ENCODE measurements around the gene MYL10. TPM values are rescaled to one million over a fixed set of nuclear protein-coding genes. Genes with fewer than 3 reads are reported as not detected.
"Not testable (repeated sequence)": the region's sequence is repeated elsewhere in the genome, so short reads cannot be mapped to it uniquely, and the experiment has no call there.

Gene MYL10
- total and polyA plus RNA-seq, 2 of the 13 experiments (the other 11 are each of a cell fraction or from before 2014, with no cell fraction given) = not detected

GRCh38 chr7:101639127-101639526 is 10.0 kb upstream of the MYL10 start:
- H2AFZ ChIP-seq (ENCODE audit: low read length); H3K27me3 ChIP-seq (ENCODE audit: control insufficient read depth in 1 of 2, insufficient read depth in 2 of 2, low read length in 2 of 2); POLR2A ChIA-PET; in situ Hi-C loops (cut with HindIII; ENCODE audit: extremely low pct_ligation_motif_present, low pct_unique_long_range_greater_than_20kb); H3K9me3 ChIP-seq (ENCODE audit: low read length); H3K36me3 ChIP-seq (replicated peaks in 1 of 2; ENCODE audit: control insufficient read depth in 1 of 2, insufficient read depth in 2 of 2, low read length in 2 of 2); BruUV-seq (replicated peaks); DNase-seq (ENCODE audit: low spot score); H3K79me2 ChIP-seq (ENCODE audit: insufficient read depth, low read length); intact Hi-C loops (cut with micrococcal nuclease; ENCODE audit: unreplicated experiment); FAIRE-seq; ATAC-seq; H3K4me1 ChIP-seq (ENCODE audit: insufficient read depth, low read length); H3K27ac ChIP-seq (ENCODE audit: extremely low read length, insufficient read depth, low read length); CTCF ChIA-PET (ENCODE audit: low intra/inter-chr PET ratio, low total read pairs); H4K20me1 ChIP-seq (ENCODE audit: insufficient read depth, low read length); H3K4me3 ChIP-seq (replicated peaks in 1 of 3; ENCODE audit: insufficient read depth in 1 of 3, low read depth in 2 of 3, low read length in 3 of 3); H3K4me2 ChIP-seq (ENCODE audit: low read depth, low read length); H3K9ac ChIP-seq (ENCODE audit: insufficient read depth, low read depth, low read length): not testable (repeated sequence)
- 70% methylated on average over 4 of the region's 4 CpGs for WGBS (ENCODE audit: low lambda C conversion rate)

- Histone ChIP-seq H3K4me1 (ENCODE audit: insufficient read depth, low read length) (no peaks in the 10 kb centered on the region), H3K27ac (ENCODE audit: extremely low read length, insufficient read depth, low read length) (no peak overlapping the region), H2AFZ (ENCODE audit: low read length) (no peak overlapping the region), H3K4me2 (ENCODE audit: low read depth, low read length) (no peak overlapping the region), H3K4me3 (replicated peaks in 1 of 3; ENCODE audit: insufficient read depth in 1 of 3, low read depth in 2 of 3, low read length in 3 of 3) (no peak overlapping the region), H3K27me3 (ENCODE audit: control insufficient read depth in 1 of 2, insufficient read depth in 2 of 2, low read length in 2 of 2) (peaks cover 2 to 18% of the 10 kb centered on the region in 2 experiments; a peak in 3 of 5 replicates), H4K20me1 (ENCODE audit: insufficient read depth, low read length) (no peaks in the 10 kb centered on the region), H3K9me3 (ENCODE audit: low read length) (peaks cover 8% of the 10 kb centered on the region; the same call in 1 of the 2 replicates), H3K79me2 (ENCODE audit: insufficient read depth, low read length) (no peaks in the 10 kb centered on the region), H3K9ac (ENCODE audit: insufficient read depth, low read depth, low read length) (no peak overlapping the region), H3K36me3 (replicated peaks in 1 of 2; ENCODE audit: control insufficient read depth in 1 of 2, insufficient read depth in 2 of 2, low read length in 2 of 2) (no peaks in the 10 kb centered on the region)
- ChIA-PET CTCF (ENCODE audit: low intra/inter-chr PET ratio, low total read pairs) (no interaction called here), POLR2A (no interaction called here)
- TF ChIP-seq THRA (CRISPR knock-in tag; IDR thresholded peaks at IDR 0.05; ENCODE audit: borderline replicate concordance) (no peak), ZNF263 (CRISPR knock-in tag; IDR thresholded peaks at IDR 0.05) (0 out of 2 replicates have a peak, but pooled peaks have one; percentile 16), ZNF782 (CRISPR knock-in tag; IDR thresholded peaks at IDR 0.05; ENCODE audit: borderline replicate concordance) (no peak), NFKB2 (CRISPR knock-in tag; IDR thresholded peaks at IDR 0.05; ENCODE audit: borderline replicate concordance) (no peak)
- intact Hi-C loops (cut with micrococcal nuclease; ENCODE audit: unreplicated experiment) (no loop called here), in situ Hi-C loops (cut with HindIII; ENCODE audit: extremely low pct_ligation_motif_present, low pct_unique_long_range_greater_than_20kb) (no loop called here)
- FAIRE-seq = no peak
- no peak; the same call in 2 of the 3 replicates for ATAC-seq
- DNase-seq (ENCODE audit: low spot score) = no peak
- no TSS peak for BruUV-seq (replicated peaks)
- 0% methylated on average over 3 of the region's 9 CpGs for WGBS (ENCODE audit: low lambda C conversion rate)
Observed at GRCh38 chr7:101636822-101637623, 7.9 kb upstream of the MYL10 start.

Measured in HepG2 (cell line).